HAP-1 (cell line): ENCODE data around the gene MAD2L2.
"Not testable (repeated sequence)": the region's sequence is repeated elsewhere in the genome, so short reads cannot be mapped to it uniquely, and the experiment has no call there.

ENCODE experiments used
- DNase-seq, 2 experiments: peaks; one replicate each; pipeline ENCODE4 v3.0.0-alpha.2; 2016 to 2020; ENCODE audit warnings: low spot score in 2 of 2
- H3K27me3 ChIP-seq: fragments of 250-450 bp; sonication (Bioruptor Pico); 2 replicates; pipeline ENCODE4 v1.5.1; 2020; ENCODE audit warnings: low read depth, mild to moderate bottlenecking, moderate library complexity
- H3K36me3 ChIP-seq: fragments of 250-450 bp; sonication (Bioruptor Pico); replicated peaks from 2 replicates; pipeline ENCODE4 v1.5.1; 2020; ENCODE audit warnings: mild to moderate bottlenecking
- H3K4me1 ChIP-seq: fragments of 250-450 bp; sonication (Bioruptor Pico); 2 replicates; pipeline ENCODE4 v1.5.1; 2020; ENCODE audit warnings: mild to moderate bottlenecking
- H3K4me3 ChIP-seq: fragments of 250-450 bp; sonication (Bioruptor Pico); 2 replicates; pipeline ENCODE4 v1.5.1; 2020; ENCODE audit warnings: mild to moderate bottlenecking, moderate library complexity
- H3K9me3 ChIP-seq: fragments of 250-450 bp; sonication (Bioruptor Pico); 2 replicates; pipeline ENCODE4 v1.5.1; 2020; ENCODE audit warnings: mild to moderate bottlenecking, moderate library complexity
- in situ Hi-C: fragments of 300-500 bp; cut with MboI; formaldehyde crosslinking; loops from 3 replicates; pipeline ENCODE4 v1.14.3; 2020; ENCODE audit warnings: low sequenced_read_pairs, inconsistent platforms, mixed read lengths

MAD2L2 gene

DNA sequence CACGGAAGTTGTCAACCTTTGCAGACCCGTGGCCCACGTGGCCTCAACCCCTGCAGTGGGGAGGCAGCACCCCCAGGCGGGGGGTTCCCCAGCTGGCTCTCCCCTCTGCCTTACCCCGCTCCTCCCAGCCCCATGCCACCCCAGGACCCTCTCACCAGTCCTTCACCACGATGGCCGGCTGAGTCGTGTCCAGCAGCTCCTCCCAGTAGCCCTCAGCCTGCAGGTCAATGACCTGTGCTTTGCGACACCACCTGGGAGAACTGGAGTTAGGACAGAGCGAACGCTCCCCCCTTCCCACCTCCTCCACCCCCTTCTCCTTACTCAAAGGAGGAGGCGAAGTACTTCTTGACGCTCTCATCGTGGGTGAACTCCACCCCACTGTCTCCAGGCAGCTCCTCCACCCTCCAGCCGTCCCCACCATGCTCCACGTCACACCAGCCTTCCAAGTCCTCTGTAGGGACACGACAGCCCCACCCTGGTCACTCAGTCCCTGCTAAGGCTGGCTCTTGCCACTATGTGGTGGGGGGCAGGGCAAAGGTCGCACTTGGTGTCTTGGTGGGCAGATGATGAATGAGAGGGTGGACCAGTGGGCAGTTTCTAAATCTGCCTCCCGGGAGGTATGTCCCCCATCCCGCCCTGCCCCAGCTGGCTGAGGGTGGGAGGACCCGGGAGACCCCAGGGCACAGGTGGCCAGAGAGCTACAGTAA lies 31.2 kb downstream of the MAD2L2 start:
- in situ Hi-C loops, result loop anchor here (10.0 kb wide), 2 partner anchors 325 to 615 kb away; no protein-coding TSS in a partner anchor
- Histone ChIP-seq H3K36me3 (no peaks in the 10 kb centered on the region), H3K4me3 (peak overlapping the region; percentile 10), H3K4me1 (peaks cover 12% of the 10 kb centered on the region), H3K27me3 (no peaks in the 10 kb centered on the region), H3K9me3 (no peaks in the 10 kb centered on the region)
- DNase-seq, result no peak

DNA sequence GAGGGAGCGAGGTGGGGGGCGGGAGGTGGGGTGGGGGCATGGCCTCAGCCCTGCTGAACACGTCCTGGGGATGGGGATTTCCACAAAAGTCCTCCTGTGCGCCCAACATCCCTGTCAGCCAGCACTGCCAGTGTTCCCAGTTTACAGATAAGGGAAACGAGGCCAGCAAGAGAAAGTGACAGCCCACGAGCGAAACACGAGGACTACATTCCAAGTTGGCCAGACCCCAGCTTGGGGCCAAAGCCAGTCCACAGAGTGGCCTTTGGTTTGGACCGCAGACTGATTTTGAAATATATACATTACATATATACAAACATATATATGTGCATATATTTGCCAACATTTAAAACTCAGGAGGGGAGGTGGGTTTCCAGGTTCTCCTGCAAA lies 31.7 kb downstream of the MAD2L2 start:
- Histone ChIP-seq H3K4me1 (peaks cover 12% of the 10 kb centered on the region), H3K36me3 (no peaks in the 10 kb centered on the region), H3K4me3 (no peak overlapping the region), H3K27me3 (no peaks in the 10 kb centered on the region), H3K9me3 (no peaks in the 10 kb centered on the region)
- DNase-seq, result no peak
- in situ Hi-C loops, result loop anchor here (10.0 kb wide), 2 partner anchors 324 to 614 kb away; no protein-coding TSS in a partner anchor

DNA sequence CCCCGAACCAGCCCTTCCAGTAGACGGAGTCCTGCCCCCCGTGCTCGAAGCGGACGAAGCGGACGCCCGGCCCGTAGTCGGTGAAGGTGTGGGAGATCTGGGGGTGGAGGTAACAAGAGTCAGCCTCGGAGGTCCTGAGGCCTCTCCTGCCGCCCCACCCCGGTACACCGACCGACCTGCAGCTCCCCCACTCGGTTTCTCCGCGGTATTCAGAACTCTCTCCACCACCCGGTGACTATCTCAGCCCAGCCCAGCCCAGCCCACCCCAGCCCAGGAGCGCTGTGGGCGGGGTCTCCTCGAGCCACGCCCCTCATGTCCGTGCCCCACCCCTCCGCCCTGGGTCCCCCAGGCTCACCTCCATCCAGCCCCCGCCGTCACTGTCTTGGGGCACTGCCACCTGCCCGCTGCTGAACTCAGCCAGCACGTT lies 32.2 kb downstream of the MAD2L2 start:
- peaks cover 7% of the 10 kb centered on the region for H3K4me1 ChIP-seq
- H3K9me3 ChIP-seq, result no peaks in the 10 kb centered on the region
- H3K36me3 ChIP-seq, result no peaks in the 10 kb centered on the region
- H3K27me3 ChIP-seq, result 0 out of 2 replicates have a peak, but pooled peaks cover under 1% of the 10 kb centered on the region
- H3K4me3 ChIP-seq, result no peak overlapping the region
- in situ Hi-C loops, result loop anchor here (10.0 kb wide), 2 partner anchors 324 to 614 kb away; no protein-coding TSS in a partner anchor
- DNase-seq, result peak in 1 of 2 experiments; percentile 66

DNA sequence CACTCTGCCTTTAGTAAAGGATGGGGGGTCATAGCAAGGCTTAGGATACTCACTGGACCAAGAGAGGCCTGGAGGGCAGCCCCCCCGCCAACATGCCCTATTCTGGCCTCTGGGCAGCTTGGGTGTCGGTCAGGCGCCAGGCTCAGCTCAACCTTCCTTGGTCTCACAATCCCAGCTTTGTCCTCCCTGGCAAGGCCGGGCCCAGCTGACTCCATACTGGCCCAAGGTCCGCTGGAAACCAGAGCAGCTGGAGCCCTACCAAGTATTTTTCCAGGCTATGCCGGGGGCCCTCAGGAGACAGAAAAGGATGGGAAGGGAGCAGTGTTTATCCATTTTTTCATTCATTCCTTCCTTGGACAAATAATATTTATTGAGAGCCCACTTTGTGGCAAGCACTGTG lies 32.9 kb downstream of the MAD2L2 start:
- no peaks in the 10 kb centered on the region for H3K9me3 ChIP-seq
- in situ Hi-C loops, result loop anchor here (10.0 kb wide), 2 partner anchors 323 to 613 kb away; no protein-coding TSS in a partner anchor
- peaks cover 4% of the 10 kb centered on the region; the same call in 1 of the 2 replicates for H3K27me3 ChIP-seq
- H3K36me3 ChIP-seq, result no peaks in the 10 kb centered on the region
- H3K4me3 ChIP-seq, result no peak overlapping the region
- DNase-seq, result no peak
- peaks cover 6% of the 10 kb centered on the region for H3K4me1 ChIP-seq

DNA sequence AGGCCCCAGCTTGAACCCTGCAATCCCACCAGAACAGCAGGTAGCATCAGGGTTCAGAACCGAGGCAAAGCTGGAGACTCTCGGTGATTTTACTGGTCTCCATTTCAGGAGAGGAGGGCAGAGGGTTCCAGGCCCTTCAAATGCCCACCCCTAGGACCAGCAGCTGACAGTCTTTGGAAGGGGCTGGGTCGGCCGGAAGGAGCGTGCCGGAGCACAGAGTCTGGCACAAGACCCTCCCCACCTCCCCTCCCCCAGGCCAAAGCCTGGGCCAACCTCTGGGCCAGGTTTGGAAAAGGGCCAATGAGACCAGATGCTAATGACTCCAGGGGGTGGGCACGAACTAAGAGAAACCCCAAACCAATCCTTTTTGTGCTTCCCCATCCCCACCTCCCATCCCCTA lies 33.6 kb downstream of the MAD2L2 start:
- H3K4me1 ChIP-seq, result peaks cover 6% of the 10 kb centered on the region
- no peak overlapping the region for H3K4me3 ChIP-seq
- H3K9me3 ChIP-seq, result no peaks in the 10 kb centered on the region
- in situ Hi-C loops, result loop anchor here (10.0 kb wide), 2 partner anchors 323 to 613 kb away; no protein-coding TSS in a partner anchor
- DNase-seq, result no peak
- no peaks in the 10 kb centered on the region for H3K36me3 ChIP-seq
- peaks cover 4% of the 10 kb centered on the region; the same call in 1 of the 2 replicates for H3K27me3 ChIP-seq

DNA sequence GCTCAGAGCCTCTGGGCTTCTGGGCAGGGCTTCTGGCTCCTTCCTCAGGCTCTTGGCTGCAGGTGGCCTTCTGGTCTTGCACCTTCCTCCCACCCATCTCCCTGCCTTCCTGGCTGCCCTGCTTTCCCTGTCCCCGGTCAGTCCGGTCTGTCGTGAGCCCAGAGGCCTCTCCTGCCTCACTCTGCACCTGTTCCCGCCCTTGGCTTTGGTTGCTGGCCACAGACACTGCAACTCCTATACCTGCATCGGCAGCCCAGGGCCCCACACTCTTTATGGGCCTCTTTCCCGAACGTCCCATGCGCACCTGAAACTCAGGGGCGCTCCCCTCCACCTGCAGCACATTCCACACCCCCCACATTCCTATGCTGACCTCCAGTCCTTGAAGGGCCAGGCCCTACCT lies 34.6 kb downstream of the MAD2L2 start:
- in situ Hi-C loops, result loop anchor here (10.0 kb wide), 2 partner anchors 322 to 612 kb away; no protein-coding TSS in a partner anchor

DNA sequence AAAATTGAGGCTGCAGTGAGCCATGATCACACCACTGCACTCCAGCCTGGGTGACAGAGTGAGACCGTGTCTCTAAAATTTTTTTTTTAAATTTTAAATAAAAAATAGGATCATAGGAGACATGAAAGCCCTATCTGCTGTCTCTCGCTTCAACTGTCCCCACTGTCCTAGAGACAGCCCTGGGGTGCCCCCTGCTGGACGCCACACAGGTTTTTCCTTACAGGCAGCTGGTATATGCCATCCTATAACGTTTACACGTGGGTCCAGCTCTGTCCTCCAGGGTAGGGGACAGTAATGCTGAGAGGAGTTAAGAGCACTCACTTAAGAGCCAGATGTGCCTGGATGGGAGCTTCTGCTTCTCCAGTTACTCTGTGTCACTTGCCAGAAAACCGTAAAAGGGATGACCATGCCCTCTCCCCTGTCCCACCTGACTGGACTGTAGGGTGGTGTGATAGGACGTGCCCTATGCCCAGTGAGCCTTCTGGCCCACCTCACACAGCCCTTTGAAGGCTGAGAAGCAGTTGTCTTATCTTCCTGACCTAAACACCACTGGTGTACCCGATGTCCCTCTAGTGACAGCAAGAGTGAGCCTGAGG lies 35.2 kb downstream of the MAD2L2 start:
- Histone ChIP-seq H3K36me3 (no peaks in the 10 kb centered on the region), H3K9me3 (no peaks in the 10 kb centered on the region), H3K27me3 (peaks cover 14% of the 10 kb centered on the region), H3K4me3 (no peak overlapping the region), H3K4me1 (peaks cover 12% of the 10 kb centered on the region)
- in situ Hi-C loops, result loop anchor here (10.0 kb wide), 2 partner anchors 321 to 611 kb away; no protein-coding TSS in a partner anchor
- peak; percentile 72 to 93 for DNase-seq

More for the DNA sequence above, 34.6 kb downstream of the MAD2L2 start:
- Histone ChIP-seq H3K27me3 (peaks cover 8% of the 10 kb centered on the region), H3K36me3 (no peaks in the 10 kb centered on the region), H3K4me3 (no peak overlapping the region), H3K4me1 (peaks cover 12% of the 10 kb centered on the region), H3K9me3 (no peaks in the 10 kb centered on the region)
- DNase-seq, result no peak

DNA sequence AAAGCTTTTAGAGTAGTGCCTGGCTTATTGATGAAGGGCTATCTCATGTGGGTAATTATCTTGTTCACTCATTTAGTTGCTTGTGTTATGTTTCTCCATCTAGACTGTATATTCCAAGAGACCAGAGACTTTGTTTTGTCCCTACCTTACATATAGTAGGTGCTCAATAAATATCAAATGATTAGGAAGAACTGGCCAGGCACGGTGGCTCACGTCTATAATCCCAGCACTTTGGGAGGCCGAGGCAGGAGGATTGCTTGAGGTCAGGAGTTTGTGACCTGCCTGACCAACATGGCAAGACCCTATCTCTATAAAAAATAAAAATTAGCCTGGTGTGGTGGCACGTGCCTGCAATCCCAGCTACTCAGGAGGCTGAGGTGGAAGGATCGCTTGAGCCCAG lies 35.7 kb downstream of the MAD2L2 start:
- Histone ChIP-seq H3K4me1 (peaks cover 7% of the 10 kb centered on the region), H3K9me3 (no peaks in the 10 kb centered on the region), H3K4me3 (no peak overlapping the region), H3K27me3 (peaks cover 19% of the 10 kb centered on the region), H3K36me3 (no peaks in the 10 kb centered on the region)
- no peak for DNase-seq
- in situ Hi-C loops, result loop anchor here (10.0 kb wide), 2 partner anchors 320 to 610 kb away; no protein-coding TSS in a partner anchor

DNA sequence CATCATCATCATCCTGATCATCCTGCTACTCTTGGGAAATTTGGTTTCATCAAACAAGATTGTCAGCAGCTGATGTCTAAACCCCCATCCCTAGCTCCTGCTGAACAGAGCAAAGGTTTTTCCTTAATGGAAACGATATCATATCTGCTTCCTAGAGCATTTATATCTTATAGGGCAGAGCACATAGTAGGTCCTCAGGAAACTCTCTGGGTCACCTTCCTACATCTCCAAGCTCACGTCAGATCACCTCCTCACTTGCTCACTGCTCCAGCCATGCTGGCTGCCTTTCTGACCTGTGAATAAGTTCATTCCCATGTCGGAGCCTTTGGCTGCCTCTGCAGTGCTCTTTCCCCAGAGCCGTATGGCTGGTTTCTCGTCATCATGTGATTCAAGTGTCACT lies 37.2 kb downstream of the MAD2L2 start:
- H3K4me1 ChIP-seq, result peaks cover 6% of the 10 kb centered on the region; the same call in 1 of the 2 replicates
- H3K4me3 ChIP-seq, result no peak overlapping the region
- no peak for DNase-seq
- peaks cover 32% of the 10 kb centered on the region for H3K27me3 ChIP-seq
- no peaks in the 10 kb centered on the region for H3K9me3 ChIP-seq
- in situ Hi-C loops, result loop anchor here (5.0 to 10.0 kb wide), 3 partner anchors 319 to 609 kb away; no protein-coding TSS in a partner anchor
- no peaks in the 10 kb centered on the region for H3K36me3 ChIP-seq

DNA sequence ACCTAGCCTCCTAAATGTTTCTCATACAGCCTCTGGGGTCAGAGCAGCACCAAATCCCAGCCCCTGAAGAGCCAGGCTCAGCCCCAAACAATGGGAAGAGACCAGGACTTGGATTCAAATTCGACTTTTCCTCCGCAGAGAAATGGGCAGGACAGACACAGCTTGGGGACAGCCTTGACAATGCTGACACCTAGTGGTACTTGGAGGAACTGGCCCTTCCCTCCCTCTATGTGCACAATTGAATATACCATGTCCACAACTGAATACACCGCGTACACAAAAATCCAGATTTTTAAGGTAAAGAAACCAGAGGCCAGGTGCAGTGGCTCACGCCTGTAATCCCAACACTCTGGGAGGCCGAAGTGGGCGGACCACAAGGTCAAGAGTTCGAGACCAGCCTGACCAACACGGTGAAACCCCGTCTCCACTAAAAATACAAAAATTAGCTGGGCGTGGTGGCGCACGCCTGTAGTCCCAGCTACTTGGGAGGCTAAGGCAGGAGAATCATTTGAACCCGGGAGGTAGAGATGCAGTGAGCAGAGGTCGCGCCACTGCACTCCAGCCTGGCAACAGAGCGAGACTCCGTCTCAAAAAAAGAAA lies 38.4 kb downstream of the MAD2L2 start:
- not testable (repeated sequence) for H3K4me1 ChIP-seq, H3K4me3 ChIP-seq, H3K36me3 ChIP-seq, H3K9me3 ChIP-seq
- in situ Hi-C loops, result loop anchor here (5.0 to 10.0 kb wide), 3 partner anchors 318 to 608 kb away; no protein-coding TSS in a partner anchor
- DNase-seq, result peak; percentile 65 to 83
- H3K27me3 ChIP-seq, result peaks cover 44% of the 10 kb centered on the region

DNA sequence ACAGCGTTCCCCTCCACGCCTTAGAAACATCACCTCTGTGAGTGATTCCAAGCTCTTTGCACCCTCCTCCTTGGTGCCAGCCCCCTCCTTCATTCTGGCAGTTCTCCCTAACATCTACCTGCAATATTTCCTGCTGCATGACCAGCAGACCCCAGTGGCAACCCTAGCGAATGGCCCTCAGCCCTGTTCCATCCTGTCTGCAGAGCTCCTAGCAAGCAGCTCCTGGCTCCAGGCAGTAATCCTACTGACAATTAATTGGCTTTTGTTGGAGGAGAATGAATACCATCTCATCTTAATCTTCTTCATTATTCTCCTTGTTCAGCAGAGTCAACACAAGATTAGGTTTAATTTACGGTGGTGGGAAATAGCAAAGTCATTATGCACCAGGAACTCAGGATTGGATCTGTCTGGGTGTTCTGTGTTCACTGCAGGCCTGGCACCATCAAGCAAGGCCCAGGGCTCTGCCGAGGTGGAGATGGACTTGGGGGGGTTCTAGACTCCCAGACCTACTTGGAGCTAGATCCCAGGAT lies 39.1 kb downstream of the MAD2L2 start:
- in situ Hi-C loops, result loop anchor here (5.0 to 10.0 kb wide), 3 partner anchors 317 to 607 kb away; no protein-coding TSS in a partner anchor
- Histone ChIP-seq H3K36me3 (no peaks in the 10 kb centered on the region), H3K4me3 (no peak overlapping the region), H3K9me3 (no peaks in the 10 kb centered on the region), H3K4me1 (peaks cover 6% of the 10 kb centered on the region; the same call in 1 of the 2 replicates), H3K27me3 (peaks cover 49% of the 10 kb centered on the region)
- DNase-seq, result peak; percentile 51 to 66

DNA sequence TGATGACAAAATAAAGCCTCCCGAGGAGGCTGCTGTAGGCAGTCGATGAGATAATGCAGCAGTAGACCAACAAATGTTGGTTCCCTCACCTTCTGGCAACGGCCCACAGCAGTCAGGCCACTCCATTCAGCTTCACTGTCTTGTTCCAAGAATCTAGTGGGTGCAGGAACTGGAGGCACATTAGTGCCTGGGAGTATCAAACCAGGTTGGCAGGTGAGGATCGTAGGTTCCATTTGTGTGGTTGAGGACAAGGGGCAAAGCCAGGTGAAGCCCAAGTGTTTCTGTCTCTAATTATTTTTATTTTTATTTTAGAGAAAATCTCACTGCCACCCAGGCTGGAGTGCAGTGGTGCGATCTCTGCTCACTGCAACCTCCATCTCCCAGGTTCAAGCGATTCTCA lies 40.0 kb downstream of the MAD2L2 start:
- DNase-seq, result no peak
- H3K27me3 ChIP-seq, result peaks cover 57% of the 10 kb centered on the region
- peaks cover 6% of the 10 kb centered on the region; the same call in 1 of the 2 replicates for H3K4me1 ChIP-seq
- no peak overlapping the region for H3K4me3 ChIP-seq
- H3K36me3 ChIP-seq, result no peaks in the 10 kb centered on the region
- in situ Hi-C loops, result loop anchor here (5.0 to 10.0 kb wide), 3 partner anchors 316 to 606 kb away; no protein-coding TSS in a partner anchor
- H3K9me3 ChIP-seq, result no peaks in the 10 kb centered on the region

DNA sequence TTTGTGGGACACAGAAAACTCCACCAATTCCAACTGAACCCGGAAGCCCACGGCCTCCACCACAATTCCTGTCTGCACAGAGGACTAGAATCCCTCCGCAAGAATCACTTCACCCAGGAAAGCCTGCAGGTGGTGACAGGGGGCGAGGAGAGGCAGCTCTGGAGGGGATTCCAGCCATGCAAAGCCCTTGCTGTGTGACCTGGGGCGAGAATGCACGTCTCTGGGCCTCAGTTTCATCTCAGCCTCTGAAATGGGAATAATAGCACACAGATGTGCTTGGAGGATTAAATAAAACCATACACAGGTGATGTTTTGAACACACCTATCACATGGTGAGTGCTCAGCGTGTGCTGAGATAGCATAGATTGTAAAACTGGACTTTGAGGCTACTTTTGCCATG lies 40.8 kb downstream of the MAD2L2 start:
- H3K4me1 ChIP-seq, result peaks cover 6% of the 10 kb centered on the region; the same call in 1 of the 2 replicates
- no peaks in the 10 kb centered on the region for H3K9me3 ChIP-seq
- no peaks in the 10 kb centered on the region for H3K36me3 ChIP-seq
- H3K4me3 ChIP-seq, result no peak overlapping the region
- peaks cover 58% of the 10 kb centered on the region for H3K27me3 ChIP-seq
- DNase-seq, result no peak
- in situ Hi-C loops, result loop anchor here (5.0 to 10.0 kb wide), 3 partner anchors 315 to 605 kb away; no protein-coding TSS in a partner anchor
